ENCODE data around the gene TPPP2.

DNA sequence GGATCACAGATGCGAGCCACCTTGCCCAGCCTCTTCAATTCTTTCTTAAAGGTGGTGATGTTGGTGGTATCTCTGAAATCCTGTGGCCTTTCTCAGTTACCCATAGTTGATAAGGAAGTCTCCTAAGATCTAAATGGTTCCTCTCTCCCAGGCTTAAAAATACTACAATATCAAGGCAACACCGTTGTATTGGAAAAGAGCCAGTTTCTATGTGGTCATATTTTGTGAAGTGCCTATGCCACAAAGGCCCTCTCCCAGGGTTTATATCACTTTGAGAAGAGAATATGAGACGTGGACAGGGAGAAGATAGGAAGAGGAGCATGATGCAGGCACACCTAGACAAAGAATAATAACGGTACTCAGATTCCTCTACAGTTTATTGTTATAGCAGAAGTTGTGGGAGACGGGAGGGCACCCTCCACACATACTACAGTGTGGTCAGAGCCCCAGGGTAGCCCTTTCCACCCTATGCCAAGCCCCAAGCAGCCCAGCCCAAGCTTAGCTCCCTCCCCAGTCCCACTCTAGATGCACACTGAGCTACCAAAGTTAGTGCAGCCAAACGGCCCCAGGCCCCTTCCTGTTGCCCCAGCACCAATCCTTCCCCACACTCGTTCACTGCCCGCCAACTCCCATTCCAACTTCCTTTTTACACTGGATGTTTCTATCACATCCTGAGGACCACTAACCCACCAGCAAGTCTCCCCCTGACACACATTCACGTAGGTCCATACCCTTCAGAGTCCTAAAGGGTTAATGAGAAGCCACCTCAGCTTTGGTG is 13.4 kb upstream of the TPPP2 start:
- TF ChIP-seq CTCF (conservative IDR thresholded peaks at IDR 0.05 in 1 of 2, IDR thresholded peaks at IDR 0.05 in 1 of 2; ENCODE audit: low read depth in 1 of 2, low read length in 2 of 2) (no peak), EZH2 (IDR thresholded peaks at IDR 0.05; ENCODE audit: low read length, missing control alignments) (peak; percentile 12)

Measured in fibroblast of lung (primary cell).